ENCODE results near the gene MBD1. TPM values are rescaled to one million over a fixed set of nuclear protein-coding genes. Genes with fewer than 3 reads are reported as not detected.
"Not testable (repeated sequence)": the region's sequence is repeated elsewhere in the genome, so short reads cannot be mapped to it uniquely, and the experiment has no call there.

Gene MBD1
- total RNA-seq: 39.9 TPM
- polyA plus RNA-seq: 57.0 TPM

GRCh38 chr18:50281295-50281971, at the start of gene MBD1:
TSS of gene MBD1 (minus strand) at chr18:50281523. CDS start at chr18:50279992, 1,531 bp downstream.
- Histone ChIP-seq H3K36me3 (ENCODE audit: insufficient read depth) (peaks cover 3% of the 10 kb centered on the region), H3K27ac (ENCODE audit: low read depth) (peak within 1 kb of the TSS; percentile 89), H3K4me3 (ENCODE audit: low read depth, low read length) (peak within 1 kb of the TSS; percentile 63), H3K4me1 (ENCODE audit: insufficient read depth) (peaks cover 4% of the 10 kb centered on the region)
- under 1% methylated on average over 63 of the region's 63 CpGs for WGBS
- peak; percentile 94 for DNase-seq (ENCODE audit: extremely low spot score)

- no peak overlapping the region for H3K27ac ChIP-seq (ENCODE audit: low read depth)
- DNase-seq (ENCODE audit: extremely low spot score): no peak
- no peak overlapping the region for H3K4me3 ChIP-seq (ENCODE audit: low read depth, low read length)
- no peaks in the 10 kb centered on the region for H3K4me1 ChIP-seq (ENCODE audit: insufficient read depth)
- no peaks in the 10 kb centered on the region for H3K36me3 ChIP-seq (ENCODE audit: insufficient read depth)
Measured at GRCh38 chr18:50330176-50330575, 48.9 kb upstream of the MBD1 start.

GRCh38 chr18:50327983-50328382, 46.7 kb upstream of the MBD1 start:
- Histone ChIP-seq H3K36me3 (ENCODE audit: insufficient read depth) (no peaks in the 10 kb centered on the region), H3K4me1 (ENCODE audit: insufficient read depth) (no peaks in the 10 kb centered on the region), H3K27ac (ENCODE audit: low read depth) (no peak overlapping the region), H3K4me3 (ENCODE audit: low read depth, low read length) (no peak overlapping the region)
- no peak for DNase-seq (ENCODE audit: extremely low spot score)
- 75% methylated on average over 3 of the region's 3 CpGs for WGBS

- 56% methylated on average over 5 of the region's 5 CpGs for WGBS
- no peak overlapping the region for H3K27ac ChIP-seq (ENCODE audit: low read depth)
- DNase-seq (ENCODE audit: extremely low spot score): no peak
Measured at GRCh38 chr18:50320719-50321118, 39.4 kb upstream of the MBD1 start.

GRCh38 chr18:50315100-50315871, 34.0 kb upstream of the MBD1 start:
- 53% methylated on average over 5 of the region's 5 CpGs for WGBS
- no peaks in the 10 kb centered on the region for H3K4me1 ChIP-seq (ENCODE audit: insufficient read depth)

More at GRCh38 chr18:50320719-50321118, 39.4 kb upstream of the MBD1 start:
- H3K36me3 ChIP-seq (ENCODE audit: insufficient read depth): no peaks in the 10 kb centered on the region
- H3K4me1 ChIP-seq (ENCODE audit: insufficient read depth): no peaks in the 10 kb centered on the region
- no peak overlapping the region for H3K4me3 ChIP-seq (ENCODE audit: low read depth, low read length)

GRCh38 chr18:50313873-50314460, 32.6 kb upstream of the MBD1 start:
- H3K4me3 ChIP-seq (ENCODE audit: low read depth, low read length): no peak overlapping the region
- DNase-seq (ENCODE audit: extremely low spot score): no peak
- no peak overlapping the region for H3K27ac ChIP-seq (ENCODE audit: low read depth)
- WGBS: 31% methylated on average over 2 of the region's 2 CpGs
- no peaks in the 10 kb centered on the region for H3K36me3 ChIP-seq (ENCODE audit: insufficient read depth)
- H3K4me1 ChIP-seq (ENCODE audit: insufficient read depth): no peaks in the 10 kb centered on the region

More at GRCh38 chr18:50315100-50315871, 34.0 kb upstream of the MBD1 start:
- H3K4me3 ChIP-seq (ENCODE audit: low read depth, low read length): no peak overlapping the region
- no peaks in the 10 kb centered on the region for H3K36me3 ChIP-seq (ENCODE audit: insufficient read depth)
- no peak for DNase-seq (ENCODE audit: extremely low spot score)
- no peak overlapping the region for H3K27ac ChIP-seq (ENCODE audit: low read depth)

GRCh38 chr18:50313031-50313607, 31.8 kb upstream of the MBD1 start:
- WGBS: 89% methylated on average over 2 of the region's 2 CpGs
- Histone ChIP-seq H3K27ac (ENCODE audit: low read depth) (peak overlapping the region; percentile 89), H3K4me1 (ENCODE audit: insufficient read depth) (no peaks in the 10 kb centered on the region), H3K36me3 (ENCODE audit: insufficient read depth) (no peaks in the 10 kb centered on the region), H3K4me3 (ENCODE audit: low read depth, low read length) (no peak overlapping the region)
- DNase-seq (ENCODE audit: extremely low spot score): no peak

- peak; percentile 31 for DNase-seq (ENCODE audit: extremely low spot score)
- peak overlapping the region; percentile 44 for H3K27ac ChIP-seq (ENCODE audit: low read depth)
- no peaks in the 10 kb centered on the region for H3K36me3 ChIP-seq (ENCODE audit: insufficient read depth)
- 71% methylated on average over 7 of the region's 7 CpGs for WGBS
- H3K4me3 ChIP-seq (ENCODE audit: low read depth, low read length): no peak overlapping the region
- no peaks in the 10 kb centered on the region for H3K4me1 ChIP-seq (ENCODE audit: insufficient read depth)
Measured at GRCh38 chr18:50312296-50313030, 31.1 kb upstream of the MBD1 start.

- DNase-seq (ENCODE audit: extremely low spot score): no peak
- H3K27ac ChIP-seq (ENCODE audit: low read depth): peak overlapping the region; percentile 44
- 88% methylated on average over 3 of the region's 3 CpGs for WGBS
Measured at GRCh38 chr18:50311650-50312049, 30.3 kb upstream of the MBD1 start.

GRCh38 chr18:50310080-50310479, 28.8 kb upstream of the MBD1 start:
- H3K4me1 ChIP-seq (ENCODE audit: insufficient read depth): no peaks in the 10 kb centered on the region
- no peak overlapping the region for H3K27ac ChIP-seq (ENCODE audit: low read depth)
- H3K4me3 ChIP-seq (ENCODE audit: low read depth, low read length): no peak overlapping the region
- DNase-seq (ENCODE audit: extremely low spot score): no peak
- WGBS: 84% methylated on average over 10 of the region's 10 CpGs
- H3K36me3 ChIP-seq (ENCODE audit: insufficient read depth): no peaks in the 10 kb centered on the region

More at GRCh38 chr18:50311650-50312049, 30.3 kb upstream of the MBD1 start:
- H3K36me3 ChIP-seq (ENCODE audit: insufficient read depth): no peaks in the 10 kb centered on the region
- no peaks in the 10 kb centered on the region for H3K4me1 ChIP-seq (ENCODE audit: insufficient read depth)
- H3K4me3 ChIP-seq (ENCODE audit: low read depth, low read length): no peak overlapping the region

- H3K36me3 ChIP-seq (ENCODE audit: insufficient read depth); H3K27ac ChIP-seq (ENCODE audit: low read depth); H3K4me1 ChIP-seq (ENCODE audit: insufficient read depth); H3K4me3 ChIP-seq (ENCODE audit: low read depth, low read length); DNase-seq (ENCODE audit: extremely low spot score): not testable (repeated sequence)
- 62% methylated on average over 5 of the region's 5 CpGs for WGBS
Measured at GRCh38 chr18:50308851-50309250, 27.5 kb upstream of the MBD1 start.

GRCh38 chr18:50307738-50308470, 26.6 kb upstream of the MBD1 start:
- 6% methylated on average over 26 of the region's 26 CpGs for WGBS
- no peaks in the 10 kb centered on the region for H3K4me1 ChIP-seq (ENCODE audit: insufficient read depth)
- H3K36me3 ChIP-seq (ENCODE audit: insufficient read depth): no peaks in the 10 kb centered on the region
- peak; percentile 78 for DNase-seq (ENCODE audit: extremely low spot score)
- H3K27ac ChIP-seq (ENCODE audit: low read depth): no peak overlapping the region
- peak overlapping the region; percentile 19 for H3K4me3 ChIP-seq (ENCODE audit: low read depth, low read length)

GRCh38 chr18:50307400-50307737, 26.0 kb upstream of the MBD1 start:
- 4% methylated on average over 8 of the region's 8 CpGs for WGBS
- H3K27ac ChIP-seq (ENCODE audit: low read depth): no peak overlapping the region
- H3K4me3 ChIP-seq (ENCODE audit: low read depth, low read length): peak overlapping the region; percentile 19
- H3K4me1 ChIP-seq (ENCODE audit: insufficient read depth): no peaks in the 10 kb centered on the region
- DNase-seq (ENCODE audit: extremely low spot score): no peak
- no peaks in the 10 kb centered on the region for H3K36me3 ChIP-seq (ENCODE audit: insufficient read depth)

All from urinary bladder (tissue), 4 donors.